WTC11 (cell line): ENCODE results near the gene KIF17. TPM values are rescaled to one million over a fixed set of nuclear protein-coding genes. Genes with fewer than 3 reads are reported as not detected.

Source experiments
- ATAC-seq: fragments of 200-7000 bp; cut with Tn5 transposase; 2 replicates; pipeline ENCODE4 v1.10.0; 2021; ENCODE audit warnings: mild to moderate bottlenecking, moderate library complexity
- CTCF ChIA-PET: fragments of 300-600 bp; sonication (Branson Sonifier 250); formaldehyde crosslinking; loops from one replicate; lab custom pipeline; 2021; ENCODE audit warnings: antibody characterized with exemption; lab: Charles Lee
- POLR2A ChIA-PET: fragments of 350-600 bp; sonication (Branson Sonifier 250); formaldehyde crosslinking; loops from one replicate; lab custom pipeline; 2021; ENCODE audit warnings: antibody characterized with exemption; lab: Charles Lee
- DNase-seq: peaks from one replicate; pipeline ENCODE4 v3.0.0; 2021; ENCODE audit warnings: low spot score
- H3K27ac Mint-ChIP-seq: 2 replicates; pipeline ENCODE4 v1.8.0; 2021; ENCODE audit warnings: mixed read lengths
- H3K27me3 Mint-ChIP-seq: 2 replicates; pipeline ENCODE4 v1.8.0; 2021; ENCODE audit warnings: low read depth, mild to moderate bottlenecking, moderate library complexity, mixed read lengths
- H3K36me3 Mint-ChIP-seq: 2 replicates; pipeline ENCODE4 v1.8.0; 2021; ENCODE audit warnings: mixed read lengths
- H3K4me1 Mint-ChIP-seq: 2 replicates; pipeline ENCODE4 v1.8.0; 2022; ENCODE audit warnings: mixed read lengths
- H3K4me3 Mint-ChIP-seq: 2 replicates; pipeline ENCODE4 v1.8.0; 2021; ENCODE audit warnings: mild to moderate bottlenecking, moderate library complexity, mixed read lengths
- H3K9me3 Mint-ChIP-seq: 2 replicates; pipeline ENCODE4 v1.8.0; 2021; ENCODE audit warnings: mixed read lengths
- ARID4B ChIP-seq: sonication (generic); formaldehyde crosslinking; IDR thresholded peaks from 2 replicates; pipeline ENCODE4 v1.8.0; 2023; ENCODE audit warnings: missing genetic modification reagents, mild to moderate bottlenecking, borderline replicate concordance
- ATF6 ChIP-seq: sonication (generic); formaldehyde crosslinking; IDR thresholded peaks from 2 replicates; pipeline ENCODE4 v1.8.1; 2023; ENCODE audit warnings: mild to moderate bottlenecking, missing genetic modification reagents
- CBFB ChIP-seq: sonication (generic); formaldehyde crosslinking; IDR thresholded peaks from 2 replicates; pipeline ENCODE4 v1.8.1; 2022; ENCODE audit warnings: mild to moderate bottlenecking, low read depth, missing genetic modification reagents
- ESRRA ChIP-seq: sonication (generic); formaldehyde crosslinking; IDR thresholded peaks from 2 replicates; pipeline ENCODE4 v1.8.1; 2022; ENCODE audit warnings: mild to moderate bottlenecking, missing genetic modification reagents, borderline replicate concordance
- FOXJ3 ChIP-seq: sonication (generic); formaldehyde crosslinking; IDR thresholded peaks from 2 replicates; pipeline ENCODE4 v1.9.0; 2021; ENCODE audit warnings: missing genetic modification reagents, mild to moderate bottlenecking, borderline replicate concordance
- NFATC4 ChIP-seq: fragments of 250-450 bp; sonication (Bioruptor Pico); IDR thresholded peaks from 2 replicates; pipeline ENCODE4 v1.9.0; 2021; ENCODE audit warnings: mild to moderate bottlenecking
- NFYB ChIP-seq: sonication (generic); formaldehyde crosslinking; conservative IDR thresholded peaks from 2 replicates; pipeline ENCODE4 v1.8.0; 2022; ENCODE audit warnings: low read depth, missing genetic modification reagents
- OVOL2 ChIP-seq: fragments of 250-450 bp; sonication (Bioruptor Pico); IDR thresholded peaks from 2 replicates; pipeline ENCODE4 v1.9.0; 2021; ENCODE audit warnings: mild to moderate bottlenecking, borderline replicate concordance
- SOX15 ChIP-seq: fragments of 250-450 bp; sonication (Bioruptor Pico); IDR thresholded peaks from 2 replicates; pipeline ENCODE4 v1.9.0; 2021; ENCODE audit warnings: mild to moderate bottlenecking
- SP1 ChIP-seq: sonication (generic); formaldehyde crosslinking; conservative IDR thresholded peaks from 2 replicates; pipeline ENCODE4 v1.8.1; 2022; ENCODE audit warnings: missing genetic modification reagents
- TEAD1 ChIP-seq: sonication (generic); formaldehyde crosslinking; IDR thresholded peaks from 2 replicates; pipeline ENCODE4 v1.8.0; 2022; ENCODE audit warnings: mild to moderate bottlenecking, missing genetic modification reagents
- USF1 ChIP-seq: sonication (generic); formaldehyde crosslinking; IDR thresholded peaks from 2 replicates; pipeline ENCODE4 v1.8.0; 2022; ENCODE audit warnings: mild to moderate bottlenecking, missing genetic modification reagents
- ZNF232 ChIP-seq: sonication (generic); formaldehyde crosslinking; IDR thresholded peaks from 2 replicates; pipeline ENCODE4 v1.8.0; 2022; ENCODE audit warnings: mild to moderate bottlenecking, missing genetic modification reagents
- ZNF263 ChIP-seq: sonication (generic); formaldehyde crosslinking; IDR thresholded peaks from 2 replicates; pipeline ENCODE4 v1.8.1; 2022; ENCODE audit warnings: low read depth, mild to moderate bottlenecking, moderate library complexity, missing genetic modification reagents
- ZNF416 ChIP-seq: fragments of 250-450 bp; sonication (Bioruptor Pico); IDR thresholded peaks from 2 replicates; pipeline ENCODE4 v1.9.0; 2021; ENCODE audit warnings: mild to moderate bottlenecking, inconsistent platforms
- total RNA-seq: library from RNA; stranded (reverse); gene quantifications from 3 replicates; pipeline ENCODE4 v1.2.3, GENCODE V29; 2021
- TF ChIP-seq, protein P1 (sequence below): sonication (generic); formaldehyde crosslinking; IDR thresholded peaks from 2 replicates; pipeline ENCODE4 v1.8.1; 2022; ENCODE audit warnings: mild to moderate bottlenecking, missing genetic modification reagents, moderate library complexity, borderline replicate concordance
- TF ChIP-seq, protein P2 (sequence below): sonication (generic); formaldehyde crosslinking; IDR thresholded peaks from 2 replicates; pipeline ENCODE4 v1.8.1; 2023; ENCODE audit warnings: mild to moderate bottlenecking, moderate library complexity, missing genetic modification reagents
- TF ChIP-seq, protein P3 (sequence below): fragments of 250-450 bp; sonication (Bioruptor Pico); IDR thresholded peaks from 2 replicates; pipeline ENCODE4 v1.9.0; 2021; ENCODE audit warnings: mild to moderate bottlenecking
- TF ChIP-seq, protein P4 (sequence below): sonication (generic); formaldehyde crosslinking; IDR thresholded peaks from 2 replicates; pipeline ENCODE4 v1.8.1; 2022; ENCODE audit warnings: low read depth, mild to moderate bottlenecking, moderate library complexity, missing genetic modification reagents, borderline replicate concordance

Gene KIF17
- total RNA-seq, 1 experiment from 2014 or later: 8.1 TPM

- TF ChIP-seq, protein P1, sequence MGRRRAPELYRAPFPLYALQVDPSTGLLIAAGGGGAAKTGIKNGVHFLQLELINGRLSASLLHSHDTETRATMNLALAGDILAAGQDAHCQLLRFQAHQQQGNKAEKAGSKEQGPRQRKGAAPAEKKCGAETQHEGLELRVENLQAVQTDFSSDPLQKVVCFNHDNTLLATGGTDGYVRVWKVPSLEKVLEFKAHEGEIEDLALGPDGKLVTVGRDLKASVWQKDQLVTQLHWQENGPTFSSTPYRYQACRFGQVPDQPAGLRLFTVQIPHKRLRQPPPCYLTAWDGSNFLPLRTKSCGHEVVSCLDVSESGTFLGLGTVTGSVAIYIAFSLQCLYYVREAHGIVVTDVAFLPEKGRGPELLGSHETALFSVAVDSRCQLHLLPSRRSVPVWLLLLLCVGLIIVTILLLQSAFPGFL (CRISPR knock-in tag): no peak
- TF ChIP-seq USF1 (CRISPR knock-in tag) (no peak), NFATC4 (CRISPR knock-in tag) (no peak), SP1 (CRISPR knock-in tag) (no peak), TEAD1 (CRISPR knock-in tag) (no peak)
- TF ChIP-seq, all 79 proteins: peak for 0
Observed at GRCh38 chr1:20739225-20739624, 21.4 kb upstream of the KIF17 start (continued).

GRCh38 chr1:20735581-20736111 lies 17.8 kb upstream of the KIF17 start:
- DNase-seq (no peak), ATAC-seq (no peak)
- no peak overlapping the region for H3K4me3 Mint-ChIP-seq
- H3K36me3 Mint-ChIP-seq: no peaks in the 10 kb centered on the region
- peaks cover 45% of the 10 kb centered on the region for H3K27me3 Mint-ChIP-seq
- no peak overlapping the region for H3K27ac Mint-ChIP-seq
- ChIA-PET CTCF (interaction anchor here (0.6 to 1.1 kb wide), 2 partner anchors 38 to 44 kb away, joined by 3 to 7 read pairs; no protein-coding TSS in a partner anchor), POLR2A (no interaction called here)
- H3K9me3 Mint-ChIP-seq: no peaks in the 10 kb centered on the region
- peaks cover 9% of the 10 kb centered on the region for H3K4me1 Mint-ChIP-seq
- TF ChIP-seq, protein P2, sequence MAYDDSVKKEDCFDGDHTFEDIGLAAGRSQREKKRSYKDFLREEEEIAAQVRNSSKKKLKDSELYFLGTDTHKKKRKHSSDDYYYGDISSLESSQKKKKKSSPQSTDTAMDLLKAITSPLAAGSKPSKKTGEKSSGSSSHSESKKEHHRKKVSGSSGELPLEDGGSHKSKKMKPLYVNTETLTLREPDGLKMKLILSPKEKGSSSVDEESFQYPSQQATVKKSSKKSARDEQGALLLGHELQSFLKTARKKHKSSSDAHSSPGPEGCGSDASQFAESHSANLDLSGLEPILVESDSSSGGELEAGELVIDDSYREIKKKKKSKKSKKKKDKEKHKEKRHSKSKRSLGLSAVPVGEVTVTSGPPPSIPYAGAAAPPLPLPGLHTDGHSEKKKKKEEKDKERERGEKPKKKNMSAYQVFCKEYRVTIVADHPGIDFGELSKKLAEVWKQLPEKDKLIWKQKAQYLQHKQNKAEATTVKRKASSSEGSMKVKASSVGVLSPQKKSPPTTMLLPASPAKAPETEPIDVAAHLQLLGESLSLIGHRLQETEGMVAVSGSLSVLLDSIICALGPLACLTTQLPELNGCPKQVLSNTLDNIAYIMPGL (CRISPR knock-in tag): no peak
- TF ChIP-seq SP1 (CRISPR knock-in tag): no peak
- no peak for TF ChIP-seq ZNF416
- TF ChIP-seq, protein P3, sequence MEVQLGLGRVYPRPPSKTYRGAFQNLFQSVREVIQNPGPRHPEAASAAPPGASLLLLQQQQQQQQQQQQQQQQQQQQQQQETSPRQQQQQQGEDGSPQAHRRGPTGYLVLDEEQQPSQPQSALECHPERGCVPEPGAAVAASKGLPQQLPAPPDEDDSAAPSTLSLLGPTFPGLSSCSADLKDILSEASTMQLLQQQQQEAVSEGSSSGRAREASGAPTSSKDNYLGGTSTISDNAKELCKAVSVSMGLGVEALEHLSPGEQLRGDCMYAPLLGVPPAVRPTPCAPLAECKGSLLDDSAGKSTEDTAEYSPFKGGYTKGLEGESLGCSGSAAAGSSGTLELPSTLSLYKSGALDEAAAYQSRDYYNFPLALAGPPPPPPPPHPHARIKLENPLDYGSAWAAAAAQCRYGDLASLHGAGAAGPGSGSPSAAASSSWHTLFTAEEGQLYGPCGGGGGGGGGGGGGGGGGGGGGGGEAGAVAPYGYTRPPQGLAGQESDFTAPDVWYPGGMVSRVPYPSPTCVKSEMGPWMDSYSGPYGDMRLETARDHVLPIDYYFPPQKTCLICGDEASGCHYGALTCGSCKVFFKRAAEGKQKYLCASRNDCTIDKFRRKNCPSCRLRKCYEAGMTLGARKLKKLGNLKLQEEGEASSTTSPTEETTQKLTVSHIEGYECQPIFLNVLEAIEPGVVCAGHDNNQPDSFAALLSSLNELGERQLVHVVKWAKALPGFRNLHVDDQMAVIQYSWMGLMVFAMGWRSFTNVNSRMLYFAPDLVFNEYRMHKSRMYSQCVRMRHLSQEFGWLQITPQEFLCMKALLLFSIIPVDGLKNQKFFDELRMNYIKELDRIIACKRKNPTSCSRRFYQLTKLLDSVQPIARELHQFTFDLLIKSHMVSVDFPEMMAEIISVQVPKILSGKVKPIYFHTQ (CRISPR knock-in tag): no peak
- TF ChIP-seq ESRRA: no peak
- no peak for TF ChIP-seq ZNF263 (CRISPR knock-in tag)
- TF ChIP-seq ZNF232 (CRISPR knock-in tag): no peak
- no peak for TF ChIP-seq ARID4B (CRISPR knock-in tag)
- no peak for TF ChIP-seq NFATC4 (CRISPR knock-in tag)
- no peak for TF ChIP-seq ATF6
- no peak for TF ChIP-seq OVOL2 (CRISPR knock-in tag)
- no peak for TF ChIP-seq CBFB (CRISPR knock-in tag)
- no peak for TF ChIP-seq FOXJ3 (CRISPR knock-in tag)
- no peak for TF ChIP-seq NFYB
- TF ChIP-seq, protein P4, sequence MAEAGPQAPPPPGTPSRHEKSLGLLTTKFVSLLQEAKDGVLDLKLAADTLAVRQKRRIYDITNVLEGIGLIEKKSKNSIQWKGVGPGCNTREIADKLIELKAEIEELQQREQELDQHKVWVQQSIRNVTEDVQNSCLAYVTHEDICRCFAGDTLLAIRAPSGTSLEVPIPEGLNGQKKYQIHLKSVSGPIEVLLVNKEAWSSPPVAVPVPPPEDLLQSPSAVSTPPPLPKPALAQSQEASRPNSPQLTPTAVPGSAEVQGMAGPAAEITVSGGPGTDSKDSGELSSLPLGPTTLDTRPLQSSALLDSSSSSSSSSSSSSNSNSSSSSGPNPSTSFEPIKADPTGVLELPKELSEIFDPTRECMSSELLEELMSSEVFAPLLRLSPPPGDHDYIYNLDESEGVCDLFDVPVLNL: no peak
- no peak for TF ChIP-seq SOX15 (CRISPR knock-in tag)
